Astrocyte (in vitro differentiated cells and primary cell): ENCODE measurements around the gene CDK4.

Source experiments
- EZH2 ChIP-seq: IDR thresholded peaks from 2 replicates; pipeline ENCODE4 v1.6.1; 2012; ENCODE audit warnings: mild to moderate bottlenecking, low read length, inconsistent platforms; ENCODE audit not compliant: insufficient read depth
- TF ChIP-seq, protein P1 (sequence below): IDR thresholded peaks from 2 replicates; pipeline ENCODE4 v1.5.1; 2011; ENCODE audit warnings: low read depth, mild to moderate bottlenecking, inconsistent platforms, low read length, moderate library complexity; ENCODE audit not compliant: insufficient read depth

DNA sequence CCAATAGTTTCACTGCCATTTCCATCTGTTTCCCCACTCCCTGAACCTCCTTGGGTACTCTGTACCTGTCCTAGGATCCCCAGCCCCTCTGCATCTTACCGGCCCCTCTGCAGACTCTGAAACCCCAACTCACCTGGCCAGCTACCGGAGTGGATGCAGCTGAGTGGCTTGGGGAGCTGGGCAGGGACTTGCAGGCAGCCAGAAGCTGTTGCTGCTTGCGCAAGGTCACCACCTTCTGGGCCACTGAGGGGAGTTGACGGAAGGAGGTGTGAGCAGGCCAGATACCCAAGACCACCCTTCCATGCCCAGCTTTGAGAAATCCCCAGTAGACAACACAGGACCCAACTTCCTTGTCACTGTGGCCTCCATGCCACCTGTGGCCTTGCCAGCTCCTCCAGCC, 19.8 kb downstream of the CDK4 start:
- TF ChIP-seq, protein P1, sequence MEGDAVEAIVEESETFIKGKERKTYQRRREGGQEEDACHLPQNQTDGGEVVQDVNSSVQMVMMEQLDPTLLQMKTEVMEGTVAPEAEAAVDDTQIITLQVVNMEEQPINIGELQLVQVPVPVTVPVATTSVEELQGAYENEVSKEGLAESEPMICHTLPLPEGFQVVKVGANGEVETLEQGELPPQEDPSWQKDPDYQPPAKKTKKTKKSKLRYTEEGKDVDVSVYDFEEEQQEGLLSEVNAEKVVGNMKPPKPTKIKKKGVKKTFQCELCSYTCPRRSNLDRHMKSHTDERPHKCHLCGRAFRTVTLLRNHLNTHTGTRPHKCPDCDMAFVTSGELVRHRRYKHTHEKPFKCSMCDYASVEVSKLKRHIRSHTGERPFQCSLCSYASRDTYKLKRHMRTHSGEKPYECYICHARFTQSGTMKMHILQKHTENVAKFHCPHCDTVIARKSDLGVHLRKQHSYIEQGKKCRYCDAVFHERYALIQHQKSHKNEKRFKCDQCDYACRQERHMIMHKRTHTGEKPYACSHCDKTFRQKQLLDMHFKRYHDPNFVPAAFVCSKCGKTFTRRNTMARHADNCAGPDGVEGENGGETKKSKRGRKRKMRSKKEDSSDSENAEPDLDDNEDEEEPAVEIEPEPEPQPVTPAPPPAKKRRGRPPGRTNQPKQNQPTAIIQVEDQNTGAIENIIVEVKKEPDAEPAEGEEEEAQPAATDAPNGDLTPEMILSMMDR, result no peak
- no peak for TF ChIP-seq EZH2
